ENCODE data around the gene SLC39A1. TPM values are rescaled to one million over a fixed set of nuclear protein-coding genes. Genes with fewer than 3 reads are reported as not detected.
"Not testable (repeated sequence)": the region's sequence is repeated elsewhere in the genome, so short reads cannot be mapped to it uniquely, and the experiment has no call there.

Gene SLC39A1, protein sequence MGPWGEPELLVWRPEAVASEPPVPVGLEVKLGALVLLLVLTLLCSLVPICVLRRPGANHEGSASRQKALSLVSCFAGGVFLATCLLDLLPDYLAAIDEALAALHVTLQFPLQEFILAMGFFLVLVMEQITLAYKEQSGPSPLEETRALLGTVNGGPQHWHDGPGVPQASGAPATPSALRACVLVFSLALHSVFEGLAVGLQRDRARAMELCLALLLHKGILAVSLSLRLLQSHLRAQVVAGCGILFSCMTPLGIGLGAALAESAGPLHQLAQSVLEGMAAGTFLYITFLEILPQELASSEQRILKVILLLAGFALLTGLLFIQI
- total RNA-seq = 100 to 1,000 TPM in 2 of 4 donors, 10 to 100 TPM in 2; 88.6 to 105 (median 98.8) TPM

DNA sequence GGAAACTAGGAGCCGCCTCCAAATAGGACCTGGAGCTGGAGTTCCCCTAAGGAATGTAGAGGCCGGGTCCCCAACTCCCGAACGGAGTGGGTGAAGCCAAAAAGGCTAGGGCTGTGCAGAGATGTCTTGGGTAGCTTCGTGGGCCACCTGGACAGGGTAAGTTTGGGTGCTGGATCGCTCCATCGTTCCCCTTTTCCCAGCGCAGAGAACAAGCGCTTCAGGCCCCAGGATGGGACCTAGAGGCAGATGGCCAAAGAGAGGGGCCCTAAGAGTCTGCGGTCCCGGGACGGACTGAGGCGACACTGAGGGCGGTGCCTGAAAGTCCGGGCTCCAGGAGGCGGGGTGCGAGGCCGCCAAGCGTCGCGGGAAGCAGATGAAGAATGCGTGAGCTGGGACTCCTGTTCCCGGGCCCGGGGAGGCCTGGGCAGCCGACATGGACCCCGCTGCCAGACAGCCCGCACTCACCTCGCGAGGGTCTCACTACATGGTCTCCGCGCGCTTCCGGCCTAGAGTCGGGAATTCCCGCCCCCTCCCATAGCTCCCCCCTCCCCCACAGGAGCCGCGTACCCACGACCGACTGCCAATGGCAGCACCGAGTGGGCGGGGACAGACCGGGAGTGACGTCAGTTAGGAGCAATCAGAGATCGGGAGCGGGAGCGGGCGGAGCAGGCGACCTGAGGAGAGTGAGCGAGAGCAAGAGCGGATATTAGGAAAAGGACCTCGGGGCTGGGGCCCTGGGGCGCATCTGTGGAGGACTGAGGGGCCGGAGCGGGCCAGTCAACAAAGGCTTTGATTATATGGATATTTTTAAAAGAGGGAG, at the start of gene SLC39A1:
SLC39A1 (minus strand) TSS at position 508 of the 820 bp plus-strand sequence. CDS start 822 bp downstream, outside the sequence.
- 0% methylated on average over 44 to 52 of the region's 54 CpGs for WGBS, 2 donors

DNA sequence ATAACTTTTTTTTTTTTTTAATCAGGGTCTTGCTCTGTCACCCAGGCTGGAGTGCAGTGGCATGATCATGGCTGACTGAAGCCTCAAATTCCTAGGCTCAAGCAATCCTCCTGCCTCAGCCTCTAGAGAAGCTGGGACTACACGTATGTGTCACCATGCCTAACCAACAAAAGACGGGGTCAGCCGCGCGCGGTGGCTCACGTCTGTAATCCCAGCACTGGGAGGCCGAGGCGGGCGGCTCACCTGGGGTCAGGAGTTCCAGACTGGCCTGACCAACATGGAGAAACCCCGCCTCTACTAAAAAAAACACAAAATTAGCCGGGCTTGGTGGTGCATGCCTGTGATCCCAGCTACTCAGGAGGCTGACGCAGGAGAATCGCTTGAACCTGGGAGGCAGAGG, 49.2 kb upstream of the SLC39A1 start:
- H3K4me3 ChIP-seq (ENCODE audit: low read depth, poor library complexity, severe bottlenecking); intact Hi-C loops (cut with DNase I; ENCODE audit: low total_unique reads); DNase-seq (ENCODE audit: low spot score in 2 of 2): not testable (repeated sequence)
- WGBS, 2 donors = 93 to 95% methylated on average over 14 of the region's 14 CpGs

More for the DNA sequence above, at the start of gene SLC39A1:
- DNase-seq (ENCODE audit: low spot score in 2 of 2) = peak; percentile 99 to 100
- intact Hi-C loops (cut with DNase I; ENCODE audit: low total_unique reads) = no loop called here
- TF ChIP-seq, protein P1, sequence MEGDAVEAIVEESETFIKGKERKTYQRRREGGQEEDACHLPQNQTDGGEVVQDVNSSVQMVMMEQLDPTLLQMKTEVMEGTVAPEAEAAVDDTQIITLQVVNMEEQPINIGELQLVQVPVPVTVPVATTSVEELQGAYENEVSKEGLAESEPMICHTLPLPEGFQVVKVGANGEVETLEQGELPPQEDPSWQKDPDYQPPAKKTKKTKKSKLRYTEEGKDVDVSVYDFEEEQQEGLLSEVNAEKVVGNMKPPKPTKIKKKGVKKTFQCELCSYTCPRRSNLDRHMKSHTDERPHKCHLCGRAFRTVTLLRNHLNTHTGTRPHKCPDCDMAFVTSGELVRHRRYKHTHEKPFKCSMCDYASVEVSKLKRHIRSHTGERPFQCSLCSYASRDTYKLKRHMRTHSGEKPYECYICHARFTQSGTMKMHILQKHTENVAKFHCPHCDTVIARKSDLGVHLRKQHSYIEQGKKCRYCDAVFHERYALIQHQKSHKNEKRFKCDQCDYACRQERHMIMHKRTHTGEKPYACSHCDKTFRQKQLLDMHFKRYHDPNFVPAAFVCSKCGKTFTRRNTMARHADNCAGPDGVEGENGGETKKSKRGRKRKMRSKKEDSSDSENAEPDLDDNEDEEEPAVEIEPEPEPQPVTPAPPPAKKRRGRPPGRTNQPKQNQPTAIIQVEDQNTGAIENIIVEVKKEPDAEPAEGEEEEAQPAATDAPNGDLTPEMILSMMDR (IDR thresholded peaks at IDR 0.05) = no peak
- TF ChIP-seq POLR2A (IDR thresholded peaks at IDR 0.05) = no peak
- H3K4me3 ChIP-seq (ENCODE audit: low read depth, poor library complexity, severe bottlenecking) = peak within 1 kb of the TSS; percentile 50

DNA sequence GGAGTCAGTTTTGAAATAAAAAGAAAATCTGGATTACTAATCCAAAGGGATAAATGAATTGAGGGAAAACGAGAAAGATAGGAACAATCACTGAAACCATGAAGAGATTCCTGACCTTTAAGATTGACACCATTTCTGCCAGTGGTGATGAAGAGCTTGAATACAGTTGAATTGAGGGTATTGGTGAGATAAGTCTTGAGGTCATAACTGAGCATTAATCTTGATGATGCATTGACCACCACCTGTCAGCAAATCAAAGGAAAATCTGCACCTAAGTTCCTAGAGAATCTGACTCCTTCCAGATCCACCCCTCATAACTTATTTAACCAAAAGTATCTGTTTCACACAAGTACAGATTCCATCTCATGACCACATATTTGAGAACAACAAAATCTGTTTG, 48.8 kb upstream of the SLC39A1 start:
- 88 to 89% methylated on average over 1 of the region's 1 CpG for WGBS, 2 donors
- DNase-seq (ENCODE audit: low spot score in 2 of 2) = no peak
- intact Hi-C loops (cut with DNase I; ENCODE audit: low total_unique reads) = no loop called here
- TF ChIP-seq, protein P1 (IDR thresholded peaks at IDR 0.05) = no peak
- no peak for TF ChIP-seq POLR2A (IDR thresholded peaks at IDR 0.05)
- no peak overlapping the region for H3K4me3 ChIP-seq (ENCODE audit: low read depth, poor library complexity, severe bottlenecking)

DNA sequence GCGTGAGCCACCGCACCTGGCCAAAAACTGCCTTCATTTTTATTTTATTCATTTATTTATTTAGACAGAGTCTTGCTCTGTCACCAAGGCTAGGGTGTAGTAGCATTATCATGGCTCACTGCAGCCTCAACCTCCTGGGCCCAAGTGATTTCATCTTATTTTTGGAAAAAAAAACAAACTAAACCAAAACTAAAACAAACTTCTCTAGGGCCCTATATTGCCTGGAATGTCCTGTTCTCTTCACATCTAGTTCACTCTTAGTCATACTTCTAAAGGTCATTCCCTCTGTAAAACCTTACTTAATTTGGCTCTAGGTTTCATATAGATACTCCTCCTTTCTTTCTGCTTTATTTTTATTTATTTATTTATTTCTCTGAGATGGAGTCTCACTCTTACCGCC, 42.8 kb upstream of the SLC39A1 start:
- intact Hi-C loops (cut with DNase I; ENCODE audit: low total_unique reads) = no loop called here
- TF ChIP-seq, protein P1 (IDR thresholded peaks at IDR 0.05) = no peak
- no peak for TF ChIP-seq POLR2A (IDR thresholded peaks at IDR 0.05)
- H3K4me3 ChIP-seq (ENCODE audit: low read depth, poor library complexity, severe bottlenecking) = no peak overlapping the region
- 96 to 99% methylated on average over 3 of the region's 3 CpGs for WGBS, 2 donors
- no peak for DNase-seq (ENCODE audit: low spot score in 2 of 2)

DNA sequence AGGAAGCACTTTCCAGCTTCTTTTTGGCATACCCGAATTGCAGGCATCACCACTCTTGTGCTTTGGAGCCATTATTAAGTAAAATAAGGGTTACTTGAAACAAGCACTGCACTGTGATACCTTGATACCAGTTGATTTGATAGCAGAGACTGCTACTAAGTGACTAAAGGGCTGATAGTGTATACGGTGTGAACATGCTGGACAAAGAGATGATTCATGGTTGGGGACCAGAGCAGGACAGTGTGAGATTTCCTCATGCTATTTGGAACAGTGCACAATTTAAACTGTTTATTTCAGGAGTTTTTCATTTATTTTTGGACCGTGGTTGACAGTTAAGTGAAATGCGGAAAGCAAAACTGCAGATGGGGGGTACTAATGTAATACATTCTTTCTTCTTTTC, 37.1 kb upstream of the SLC39A1 start:
- intact Hi-C loops (cut with DNase I; ENCODE audit: low total_unique reads) = loop anchor here (5.0 kb wide), 1 partner anchor 582 kb away; no protein-coding TSS in a partner anchor
- WGBS, 2 donors = 72 to 76% methylated on average over 4 of the region's 4 CpGs
- no peak for TF ChIP-seq POLR2A (IDR thresholded peaks at IDR 0.05)
- TF ChIP-seq, protein P1 (IDR thresholded peaks at IDR 0.05) = no peak

DNA sequence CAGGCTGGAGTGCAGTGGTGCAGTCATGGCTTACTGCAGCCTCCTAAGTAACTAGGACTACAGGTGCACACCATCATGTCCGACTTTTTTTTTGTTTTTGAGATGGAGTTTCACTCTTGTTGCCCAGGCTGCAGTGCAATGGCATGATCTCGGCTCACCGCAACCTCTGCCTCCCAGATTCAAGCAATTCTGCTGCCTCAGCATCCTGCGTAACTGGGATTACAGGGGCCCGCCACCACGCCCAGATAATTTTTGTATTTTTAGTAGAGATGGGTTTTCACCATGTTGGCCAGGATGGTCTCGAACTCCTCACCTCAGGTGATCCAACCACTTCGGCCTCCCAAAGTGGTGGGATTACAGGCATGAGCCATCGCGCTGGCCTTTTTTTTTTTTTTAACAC, 33.5 kb upstream of the SLC39A1 start:
- DNase-seq (ENCODE audit: low spot score in 2 of 2); intact Hi-C loops (cut with DNase I; ENCODE audit: low total_unique reads); H3K4me3 ChIP-seq (ENCODE audit: low read depth, poor library complexity, severe bottlenecking): not testable (repeated sequence)
- WGBS, 2 donors = 92 to 93% methylated on average over 10 of the region's 10 CpGs

More for the DNA sequence above, 37.1 kb upstream of the SLC39A1 start:
- DNase-seq (ENCODE audit: low spot score in 2 of 2) = no peak
- no peak overlapping the region for H3K4me3 ChIP-seq (ENCODE audit: low read depth, poor library complexity, severe bottlenecking)

Data from lower leg skin (tissue), 4 donors.